ENCODE measurements around the gene ZRANB2.

GRCh38 chr1:71023515-71023914, 57.3 kb downstream of the ZRANB2 start:
- TF ChIP-seq CTCF (IDR thresholded peaks at IDR 0.05): no peak
- no peak for TF ChIP-seq POLR2A (IDR thresholded peaks at IDR 0.05)

Data from right lobe of liver (tissue), 4 donors.